Amniotic epithelial cell (primary cell): ENCODE results near the gene FAM237A.
A peak's percentile ranks its signal among the peaks of the same experiment; 100 is the strongest.

Experiments
- DNase-seq: peaks from one replicate; pipeline ENCODE4 v3.0.0-alpha.2; 2010; ENCODE audit warnings: low read depth

Gene FAM237A

GRCh38 chr2:206692971-206693370 lies 50.7 kb downstream of the FAM237A start:
- no peak for DNase-seq

- DNase-seq, result peak; percentile 64
These were observed 51.3 kb downstream of the FAM237A start for GRCh38 chr2:206693399-206694137.

- no peak for DNase-seq
These were observed 54.6 kb downstream of the FAM237A start for GRCh38 chr2:206696910-206697309.

GRCh38 chr2:206698811-206699210 lies 56.5 kb downstream of the FAM237A start:
- DNase-seq, result no peak
